Activated CD4-positive, alpha-beta T cell treated with anti-CD3 and anti-CD28 coated beads, Interleukin-2, amount 10 ng/mL, durations not matched to agents 24 days and 14 days (primary cell): Measurements from ENCODE around the gene PTPRD. TPM values are rescaled to one million over a fixed set of nuclear protein-coding genes. Genes with fewer than 3 reads are reported as not detected.

Experiments
- DNase-seq: peaks from one replicate; pipeline ENCODE4 v3.0.0; 2022
- H3K27ac Mint-ChIP-seq: one replicate; pipeline ENCODE4 v1.8.0; 2022; ENCODE audit warnings: mild to moderate bottlenecking, mixed read lengths
- H3K27me3 Mint-ChIP-seq: one replicate; pipeline ENCODE4 v1.8.0; 2022; ENCODE audit warnings: mixed read lengths
- H3K36me3 Mint-ChIP-seq: one replicate; pipeline ENCODE4 v1.8.0; 2022; ENCODE audit warnings: low read depth, mild to moderate bottlenecking, mixed read lengths
- H3K4me1 Mint-ChIP-seq: one replicate; pipeline ENCODE4 v1.8.0; 2021; ENCODE audit warnings: mixed read lengths
- H3K4me3 Mint-ChIP-seq: one replicate; pipeline ENCODE4 v1.8.0; 2022; ENCODE audit warnings: mild to moderate bottlenecking, moderate library complexity, mixed read lengths
- H3K9me3 Mint-ChIP-seq: one replicate; pipeline ENCODE4 v1.8.0; 2021; ENCODE audit warnings: mixed read lengths
- intact Hi-C: fragments of 100-400 bp; cut with micrococcal nuclease; formaldehyde crosslinking; loops from one replicate; pipeline ENCODE4 v1.15.1; 2023
- total RNA-seq: library from RNA; stranded (reverse); gene quantifications from 2 replicates; pipeline ENCODE4 v1.2.3, GENCODE V29; 2022

PTPRD gene
- total RNA-seq, 1 donor from 2014 or later = not detected

- Mint-ChIP-seq H3K4me1 (no peaks in the 10 kb centered on the region), H3K9me3 (no peaks in the 10 kb centered on the region), H3K36me3 (no peaks in the 10 kb centered on the region), H3K27ac (no peak overlapping the region), H3K4me3 (no peak overlapping the region), H3K27me3 (no peaks in the 10 kb centered on the region)
- no peak for DNase-seq
- intact Hi-C loops = no loop called here
Observed at GRCh38 chr9:10144355-10144754, 468.4 kb downstream of the PTPRD start.

- Mint-ChIP-seq H3K27ac (no peak overlapping the region), H3K4me3 (no peak overlapping the region), H3K36me3 (no peaks in the 10 kb centered on the region), H3K9me3 (peaks cover 4% of the 10 kb centered on the region), H3K4me1 (no peaks in the 10 kb centered on the region), H3K27me3 (no peaks in the 10 kb centered on the region)
- DNase-seq = no peak
- intact Hi-C loops = no loop called here
Observed at GRCh38 chr9:10135553-10135952, 477.2 kb downstream of the PTPRD start.

GRCh38 chr9:10134266-10134665 is 478.5 kb downstream of the PTPRD start:
- intact Hi-C loops = no loop called here

GRCh38 chr9:10130061-10130675 is 482.6 kb downstream of the PTPRD start:
- DNase-seq = no peak
- no peaks in the 10 kb centered on the region for H3K27me3 Mint-ChIP-seq
- intact Hi-C loops = no loop called here

More at GRCh38 chr9:10134266-10134665, 478.5 kb downstream of the PTPRD start:
- Mint-ChIP-seq H3K27ac (no peak overlapping the region), H3K36me3 (no peaks in the 10 kb centered on the region), H3K9me3 (peaks cover 4% of the 10 kb centered on the region), H3K4me3 (no peak overlapping the region), H3K4me1 (no peaks in the 10 kb centered on the region), H3K27me3 (no peaks in the 10 kb centered on the region)
- no peak for DNase-seq

GRCh38 chr9:10127867-10128266 is 484.9 kb downstream of the PTPRD start:
- DNase-seq = no peak
- H3K4me1 Mint-ChIP-seq = no peaks in the 10 kb centered on the region
- no peaks in the 10 kb centered on the region for H3K9me3 Mint-ChIP-seq
- H3K27ac Mint-ChIP-seq = no peak overlapping the region
- intact Hi-C loops = no loop called here
- no peak overlapping the region for H3K4me3 Mint-ChIP-seq
- no peaks in the 10 kb centered on the region for H3K36me3 Mint-ChIP-seq
- no peaks in the 10 kb centered on the region for H3K27me3 Mint-ChIP-seq

More at GRCh38 chr9:10130061-10130675, 482.6 kb downstream of the PTPRD start:
- Mint-ChIP-seq H3K27ac (no peak overlapping the region), H3K4me3 (no peak overlapping the region), H3K36me3 (no peaks in the 10 kb centered on the region), H3K4me1 (no peaks in the 10 kb centered on the region), H3K9me3 (no peaks in the 10 kb centered on the region)

GRCh38 chr9:10112798-10113197 is 500.0 kb downstream of the PTPRD start:
- Mint-ChIP-seq H3K27me3 (no peaks in the 10 kb centered on the region), H3K4me1 (no peaks in the 10 kb centered on the region), H3K4me3 (no peak overlapping the region), H3K36me3 (no peaks in the 10 kb centered on the region), H3K27ac (no peak overlapping the region), H3K9me3 (no peaks in the 10 kb centered on the region)
- no peak for DNase-seq
- intact Hi-C loops = no loop called here

- Mint-ChIP-seq H3K9me3 (no peaks in the 10 kb centered on the region), H3K27me3 (no peaks in the 10 kb centered on the region), H3K36me3 (no peaks in the 10 kb centered on the region), H3K4me3 (no peak overlapping the region), H3K4me1 (no peaks in the 10 kb centered on the region), H3K27ac (no peak overlapping the region)
- DNase-seq = no peak
- intact Hi-C loops = no loop called here
Observed at GRCh38 chr9:10112070-10112469, 500.7 kb downstream of the PTPRD start.

GRCh38 chr9:10108815-10109214 is 504.0 kb downstream of the PTPRD start:
- intact Hi-C loops = no loop called here
- Mint-ChIP-seq H3K9me3 (no peaks in the 10 kb centered on the region), H3K27me3 (no peaks in the 10 kb centered on the region), H3K36me3 (no peaks in the 10 kb centered on the region), H3K4me3 (no peak overlapping the region), H3K4me1 (no peaks in the 10 kb centered on the region), H3K27ac (no peak overlapping the region)
- no peak for DNase-seq

- intact Hi-C loops = no loop called here
- Mint-ChIP-seq H3K36me3 (no peaks in the 10 kb centered on the region), H3K4me3 (no peak overlapping the region), H3K4me1 (no peaks in the 10 kb centered on the region), H3K9me3 (no peaks in the 10 kb centered on the region), H3K27ac (no peak overlapping the region), H3K27me3 (no peaks in the 10 kb centered on the region)
- DNase-seq = no peak
Observed at GRCh38 chr9:10104774-10105173, 508.0 kb downstream of the PTPRD start.

GRCh38 chr9:10095208-10095607 is 517.6 kb downstream of the PTPRD start:
- no peaks in the 10 kb centered on the region for H3K36me3 Mint-ChIP-seq
- no peak overlapping the region for H3K4me3 Mint-ChIP-seq
- H3K9me3 Mint-ChIP-seq = no peaks in the 10 kb centered on the region
- H3K4me1 Mint-ChIP-seq = no peaks in the 10 kb centered on the region
- no peaks in the 10 kb centered on the region for H3K27me3 Mint-ChIP-seq
- intact Hi-C loops = no loop called here
- no peak for DNase-seq
- no peak overlapping the region for H3K27ac Mint-ChIP-seq

GRCh38 chr9:10094563-10094962 is 518.2 kb downstream of the PTPRD start:
- no peaks in the 10 kb centered on the region for H3K36me3 Mint-ChIP-seq
- intact Hi-C loops = no loop called here
- H3K27ac Mint-ChIP-seq = no peak overlapping the region

GRCh38 chr9:10080012-10080411 is 532.8 kb downstream of the PTPRD start:
- H3K9me3 Mint-ChIP-seq = no peaks in the 10 kb centered on the region
- intact Hi-C loops = no loop called here
- H3K4me1 Mint-ChIP-seq = no peaks in the 10 kb centered on the region
- no peaks in the 10 kb centered on the region for H3K27me3 Mint-ChIP-seq
- DNase-seq = no peak
- H3K36me3 Mint-ChIP-seq = no peaks in the 10 kb centered on the region
- H3K27ac Mint-ChIP-seq = no peak overlapping the region
- H3K4me3 Mint-ChIP-seq = no peak overlapping the region

More at GRCh38 chr9:10094563-10094962, 518.2 kb downstream of the PTPRD start:
- H3K9me3 Mint-ChIP-seq = no peaks in the 10 kb centered on the region
- H3K27me3 Mint-ChIP-seq = no peaks in the 10 kb centered on the region
- H3K4me1 Mint-ChIP-seq = no peaks in the 10 kb centered on the region
- no peak overlapping the region for H3K4me3 Mint-ChIP-seq
- DNase-seq = no peak

GRCh38 chr9:10079284-10079964 is 533.4 kb downstream of the PTPRD start:
- intact Hi-C loops = no loop called here
- Mint-ChIP-seq H3K27ac (no peak overlapping the region), H3K36me3 (no peaks in the 10 kb centered on the region), H3K9me3 (no peaks in the 10 kb centered on the region), H3K4me3 (no peak overlapping the region), H3K27me3 (no peaks in the 10 kb centered on the region), H3K4me1 (no peaks in the 10 kb centered on the region)
- DNase-seq = no peak

GRCh38 chr9:10071579-10071978 is 541.2 kb downstream of the PTPRD start:
- H3K4me3 Mint-ChIP-seq = no peak overlapping the region
- H3K9me3 Mint-ChIP-seq = no peaks in the 10 kb centered on the region
- no peaks in the 10 kb centered on the region for H3K36me3 Mint-ChIP-seq
- H3K4me1 Mint-ChIP-seq = no peaks in the 10 kb centered on the region
- no peaks in the 10 kb centered on the region for H3K27me3 Mint-ChIP-seq
- no peak overlapping the region for H3K27ac Mint-ChIP-seq
- intact Hi-C loops = no loop called here
- DNase-seq = no peak
